Renal cortex interstitium (tissue), 11 donors: ENCODE results near the gene GSN. TPM values are rescaled to one million over a fixed set of nuclear protein-coding genes. Genes with fewer than 3 reads are reported as not detected.

Experiments
- DNase-seq, 11 donors: peaks; one replicate each; pipeline ENCODE4 v3.0.0-alpha.2; 2013; ENCODE audit warnings: low read depth in 9 of 11, low spot score in 4 of 11; ENCODE audit errors: extremely low read depth in 1 of 11
- polyA plus RNA-seq, 3 donors: library from polyadenylated mRNA; unstranded; fragments of 120-200 nt; gene quantifications; one replicate each; pipeline ENCODE4 v1.2.1, GENCODE V29; 2013; ENCODE audit not compliant: insufficient read length in 3 of 3

Gene GSN
- polyA plus RNA-seq, 3 donors = 128 to 208 (median 160) TPM

DNA sequence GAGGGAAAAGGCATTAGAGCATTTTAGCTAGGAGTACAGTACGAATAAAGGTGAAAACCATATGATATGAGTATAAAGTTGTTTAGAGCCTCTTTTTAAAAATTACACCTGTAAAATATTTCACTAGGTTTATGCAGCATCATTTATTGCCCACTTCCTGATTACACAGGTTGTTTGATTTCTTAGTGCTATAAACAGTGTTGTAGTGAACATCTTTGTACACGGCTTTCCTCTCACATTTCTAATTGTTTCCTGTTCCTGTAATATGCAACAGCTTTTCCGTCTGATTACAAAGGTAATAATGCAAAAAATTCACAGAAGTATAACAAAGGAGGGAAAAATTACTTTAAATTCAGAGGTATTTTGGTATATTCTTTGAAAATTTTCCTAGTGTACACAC lies 89.0 kb downstream of the GSN start:
- no peak for DNase-seq

- DNase-seq = no peak
Measured at GRCh38 chr9:121358751-121359150, 90.8 kb downstream of the GSN start.

- DNase-seq = no peak
Measured at GRCh38 chr9:121359351-121360294, 91.7 kb downstream of the GSN start.

- DNase-seq = no peak
Measured at GRCh38 chr9:121360601-121361374, 92.8 kb downstream of the GSN start.

GRCh38 chr9:121362813-121363621 lies 95.1 kb downstream of the GSN start:
- no peak for DNase-seq

DNA sequence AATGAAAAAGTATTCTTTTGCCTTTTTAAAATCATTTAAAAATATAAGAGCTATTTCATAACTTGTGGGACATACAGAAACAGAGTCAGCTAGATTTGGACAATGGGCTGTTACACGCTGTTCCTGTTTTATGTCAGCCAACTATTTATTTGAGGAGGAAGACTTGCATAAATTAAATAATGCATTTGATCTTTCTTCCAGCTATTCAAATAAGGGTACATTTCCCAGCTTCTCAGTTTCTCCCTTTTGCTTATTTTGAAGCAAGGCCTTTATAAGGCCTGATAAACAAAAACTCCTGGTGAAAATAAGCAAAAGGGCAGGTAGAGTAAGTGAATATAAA lies 95.6 kb downstream of the GSN start:
- DNase-seq = no peak

GRCh38 chr9:121364077-121364476 lies 96.1 kb downstream of the GSN start:
- DNase-seq = no peak

- no peak for DNase-seq
Measured at GRCh38 chr9:121364886-121365285, 96.9 kb downstream of the GSN start.

DNA sequence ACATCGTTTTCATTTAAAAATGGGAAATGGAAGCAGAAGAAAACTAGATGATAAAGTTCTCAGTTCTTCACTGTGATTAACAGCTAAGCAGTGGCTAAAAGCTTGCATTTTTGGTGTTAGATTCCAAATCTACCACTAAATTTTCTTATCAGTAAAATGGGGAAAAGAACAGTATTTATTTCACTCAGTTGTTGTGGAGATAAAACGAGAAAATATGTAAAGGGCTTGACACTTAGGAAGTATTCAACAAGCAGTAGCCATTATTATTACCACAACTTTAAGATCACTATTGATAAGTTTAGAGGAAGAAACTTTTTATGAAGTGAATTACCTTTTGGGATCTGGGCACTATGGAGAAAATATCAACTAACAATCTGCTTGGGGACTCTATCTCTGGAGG lies 97.6 kb downstream of the GSN start:
- DNase-seq = no peak

DNA sequence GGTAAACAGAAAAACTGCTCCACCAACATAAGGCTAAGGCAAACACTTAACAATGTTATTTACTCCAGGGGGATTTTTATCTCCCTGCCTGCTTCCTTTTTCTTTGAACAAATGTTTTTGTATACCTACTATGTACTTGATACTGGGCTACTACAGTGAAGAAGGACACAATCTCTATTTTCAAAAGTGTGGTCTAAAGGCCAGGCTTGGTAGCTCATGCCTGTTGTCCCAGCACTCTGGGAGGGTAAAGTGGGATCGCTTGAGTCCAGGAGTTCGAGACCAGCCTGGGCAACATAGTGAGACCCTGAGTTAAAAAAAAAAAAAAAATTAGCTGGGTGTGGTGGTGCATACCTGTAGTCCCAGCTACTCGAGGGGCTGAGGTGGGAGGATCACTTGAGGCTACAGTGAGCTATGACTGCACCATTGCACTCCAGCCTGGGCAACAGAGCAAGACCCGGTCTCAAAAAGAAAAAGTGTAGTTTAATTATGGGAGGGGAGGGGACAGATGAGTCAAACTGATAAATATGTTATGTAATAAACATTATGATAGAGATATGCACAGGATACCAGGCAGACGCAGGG lies 98.7 kb downstream of the GSN start:
- no peak for DNase-seq

DNA sequence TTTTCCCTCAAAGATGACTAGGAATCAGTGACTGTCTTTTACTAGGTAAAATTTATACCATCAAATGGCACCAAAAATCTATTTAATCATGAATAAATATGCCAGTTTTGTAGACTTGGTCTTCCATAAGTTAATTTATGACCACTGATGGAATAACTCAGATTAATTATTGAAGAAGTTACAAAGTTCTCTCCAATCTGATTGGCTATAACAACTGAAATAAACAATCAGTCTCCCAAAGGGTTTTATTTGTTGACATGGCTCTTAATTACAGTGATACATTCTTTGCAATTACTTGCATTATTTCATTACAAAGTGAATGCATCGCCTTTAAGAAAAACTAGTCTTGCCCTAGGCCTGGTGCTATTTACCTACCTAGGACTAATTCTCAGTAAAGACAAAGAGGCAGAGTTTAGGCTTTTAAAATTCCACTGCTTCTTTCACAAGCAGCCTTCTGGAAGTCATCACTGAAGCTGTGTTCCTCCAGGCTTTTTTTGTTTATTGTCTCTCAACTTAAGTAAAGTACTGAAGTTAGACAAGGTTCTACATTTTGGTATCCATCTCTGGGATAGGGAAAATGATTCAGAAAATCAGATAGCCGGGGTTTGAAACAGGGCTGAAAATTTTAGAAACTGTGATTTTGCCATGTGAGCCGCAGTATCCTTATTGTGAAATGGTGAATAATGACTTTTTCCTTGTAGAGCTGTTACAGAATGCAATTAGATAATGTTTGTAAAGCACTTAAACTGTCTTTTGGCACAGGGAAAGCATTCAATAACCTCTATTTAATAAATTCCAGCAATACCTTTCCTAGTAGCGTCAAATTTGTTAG lies 99.6 kb downstream of the GSN start:
- no peak for DNase-seq

GRCh38 chr9:121368138-121368522 lies 100.2 kb downstream of the GSN start:
- DNase-seq = no peak

GRCh38 chr9:121368745-121369144 lies 100.8 kb downstream of the GSN start:
- no peak for DNase-seq

- DNase-seq = peak in 2 of 11 donors; percentile 49 to 51
Measured at GRCh38 chr9:121369595-121370265, 101.8 kb downstream of the GSN start, which contains the start of gene STOM. TSS of gene STOM (minus strand) at chr9:121370250. CDS start at chr9:121370187, 63 bp downstream.

- no peak for DNase-seq
Measured at GRCh38 chr9:121371495-121372061, 103.6 kb downstream of the GSN start.

GRCh38 chr9:121372239-121373010 lies 104.5 kb downstream of the GSN start:
- DNase-seq = no peak
